Kidney capillary endothelial cell (primary cell): ENCODE measurements around the gene BRINP3.
"Not testable (repeated sequence)": the region's sequence is repeated elsewhere in the genome, so short reads cannot be mapped to it uniquely, and the experiment has no call there.

Experiments
- DNase-seq: peaks from one replicate; pipeline ENCODE4 v3.0.0-alpha.2; 2018; ENCODE audit warnings: low spot score

The BRINP3 gene

DNA sequence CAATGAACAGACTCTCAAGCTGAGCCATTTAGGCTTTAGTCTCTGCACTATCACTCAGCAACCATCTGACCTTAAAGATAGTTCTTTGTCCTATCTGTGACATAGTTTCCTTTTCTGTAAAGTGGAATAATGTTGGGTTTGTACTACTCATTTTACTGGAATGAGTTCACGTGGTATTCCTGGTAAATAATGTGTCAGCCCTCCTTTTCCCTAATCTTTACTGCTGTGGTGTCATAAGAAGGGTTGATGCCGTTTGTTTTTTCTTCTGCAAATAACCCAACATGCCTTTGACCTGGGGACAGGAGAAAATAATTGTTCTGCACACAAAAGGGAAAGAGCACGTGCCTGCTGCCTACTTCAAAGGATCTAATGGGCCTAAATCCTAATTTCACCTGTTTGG is 297.8 kb downstream of the BRINP3 start:
- DNase-seq: no peak

- DNase-seq: no peak
These were observed 298.8 kb downstream of the BRINP3 start for GRCh38 chr1:190178827-190179226.

DNA sequence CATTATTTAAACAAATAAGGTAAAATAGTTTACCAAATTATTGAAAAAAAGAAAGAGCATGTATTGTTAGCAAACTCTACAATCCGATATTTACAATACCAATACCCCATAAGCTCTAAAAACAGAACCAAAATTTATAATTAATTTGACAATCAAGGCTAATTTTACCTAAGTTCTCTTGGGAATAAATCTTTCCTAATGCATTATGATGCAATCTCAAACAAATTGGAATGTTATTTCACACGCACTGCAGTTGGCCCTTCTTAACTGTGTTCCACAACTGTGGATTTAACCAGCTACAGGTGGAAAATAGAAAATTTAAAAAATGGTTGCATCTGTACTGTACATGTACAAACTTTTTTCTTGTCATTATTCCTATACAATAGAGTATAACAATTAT is 300.1 kb downstream of the BRINP3 start:
- DNase-seq: no peak

DNA sequence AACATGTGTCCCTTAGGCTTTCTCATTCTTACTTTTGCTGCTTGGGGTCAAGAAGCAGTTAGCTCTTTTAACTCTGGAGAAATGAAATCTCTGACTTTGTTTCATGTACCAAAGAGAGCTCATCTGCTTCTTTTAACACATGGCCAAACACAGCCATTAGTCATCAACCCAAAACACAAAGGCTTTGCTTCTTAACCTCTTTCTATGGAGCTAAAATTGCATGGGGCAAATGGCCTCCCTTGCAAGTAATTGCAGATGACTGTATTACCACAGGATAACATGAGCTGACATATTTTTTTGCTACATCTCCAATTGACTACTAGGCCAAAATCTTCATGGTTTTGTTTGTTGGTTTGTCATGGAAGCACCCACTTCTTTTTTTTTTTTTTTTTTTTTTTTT is 300.9 kb downstream of the BRINP3 start:
- DNase-seq: no peak

DNA sequence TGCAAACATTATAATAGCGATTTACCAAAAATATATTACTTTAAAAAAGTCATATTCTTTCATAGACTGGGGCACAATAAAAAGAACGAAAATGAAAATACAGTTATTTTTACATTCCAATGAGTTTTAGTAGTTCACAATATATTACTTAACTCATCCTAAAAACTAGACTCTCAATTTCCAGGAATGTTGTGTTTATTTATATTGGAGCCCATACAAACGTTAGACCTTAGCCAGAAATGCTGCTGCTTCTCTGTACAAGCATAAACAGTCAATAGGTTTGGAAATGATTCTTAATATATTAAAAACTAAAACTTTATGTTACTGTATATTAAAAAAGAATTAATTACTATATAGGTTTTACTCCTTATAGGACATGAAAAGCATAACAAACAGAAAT is 302.3 kb downstream of the BRINP3 start:
- DNase-seq: no peak

- no peak for DNase-seq
These were observed 304.8 kb downstream of the BRINP3 start for GRCh38 chr1:190172651-190173430.

DNA sequence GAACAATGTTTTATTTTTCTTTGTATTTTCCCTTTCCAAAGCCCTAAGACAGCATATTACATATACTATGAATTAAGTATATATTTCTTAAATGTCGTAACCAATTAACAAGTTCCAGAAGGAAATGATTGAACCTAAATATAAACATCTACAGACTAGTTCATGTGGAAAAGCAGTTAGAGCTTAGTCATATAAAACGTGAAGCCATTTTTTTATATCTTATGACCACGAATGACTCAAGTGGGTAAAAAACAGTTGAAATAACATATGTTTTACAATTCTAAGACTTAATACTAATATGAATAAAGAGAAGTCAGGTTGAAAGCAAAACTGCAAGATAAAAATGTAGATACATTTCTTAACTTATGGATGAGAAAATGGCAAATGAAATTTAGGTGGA is 307.3 kb downstream of the BRINP3 start:
- no peak for DNase-seq

- no peak for DNase-seq
These were observed 308.2 kb downstream of the BRINP3 start for GRCh38 chr1:190169311-190170067.

DNA sequence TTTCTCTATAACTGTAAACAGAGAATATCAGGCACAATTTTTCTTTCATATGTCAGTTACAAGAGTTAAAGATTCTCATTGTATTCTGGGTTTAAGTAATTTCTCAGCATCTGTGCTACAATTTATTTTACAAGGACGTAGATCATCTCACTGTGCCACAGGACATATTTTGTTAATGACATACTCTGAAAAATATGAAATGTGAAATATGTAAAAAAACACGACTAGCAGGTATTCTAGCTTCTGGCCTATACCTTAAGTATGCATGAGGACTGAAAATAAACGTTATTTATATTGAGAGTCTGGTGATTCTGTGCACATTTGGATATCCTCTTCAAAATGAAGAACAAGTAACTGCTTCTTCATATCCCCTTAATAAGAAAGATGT is 308.8 kb downstream of the BRINP3 start:
- DNase-seq: no peak

DNA sequence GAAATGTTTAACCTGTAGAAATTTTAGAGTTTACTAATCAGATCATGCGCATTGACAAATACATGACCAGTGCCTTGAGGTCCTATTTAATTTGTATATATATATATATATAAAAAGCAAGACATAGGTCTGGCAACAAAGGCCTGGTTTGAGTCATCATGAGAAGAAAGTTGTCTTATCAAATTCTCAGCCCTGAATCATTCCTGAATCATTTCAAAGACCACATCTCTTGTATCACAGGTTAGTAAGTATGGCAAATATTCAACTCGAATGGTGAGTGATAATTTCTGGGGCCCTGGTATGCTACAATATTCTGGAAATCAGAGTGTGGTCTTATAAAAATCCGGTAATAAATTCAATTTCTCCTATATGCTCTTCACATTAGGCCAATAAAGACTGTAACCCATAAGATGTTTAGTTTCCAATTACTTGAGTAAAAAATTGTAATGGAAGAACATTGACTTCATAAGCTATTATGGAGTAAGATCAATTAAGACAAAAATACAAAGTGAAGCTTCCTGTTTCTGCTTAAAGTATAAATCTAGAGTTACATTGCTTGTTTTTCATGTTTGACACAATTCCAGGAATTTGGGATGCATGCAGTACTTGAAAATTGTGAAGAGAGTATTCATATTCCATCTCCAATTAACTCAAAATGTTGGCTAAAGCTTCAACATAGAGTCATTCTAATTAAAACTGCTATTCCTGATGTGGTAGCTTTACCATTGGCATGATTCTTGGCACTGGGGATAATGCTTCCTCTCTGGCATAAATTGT is 309.4 kb downstream of the BRINP3 start:
- peak; percentile 0 for DNase-seq

GRCh38 chr1:190159146-190159545 is 318.5 kb downstream of the BRINP3 start:
- DNase-seq: no peak

DNA sequence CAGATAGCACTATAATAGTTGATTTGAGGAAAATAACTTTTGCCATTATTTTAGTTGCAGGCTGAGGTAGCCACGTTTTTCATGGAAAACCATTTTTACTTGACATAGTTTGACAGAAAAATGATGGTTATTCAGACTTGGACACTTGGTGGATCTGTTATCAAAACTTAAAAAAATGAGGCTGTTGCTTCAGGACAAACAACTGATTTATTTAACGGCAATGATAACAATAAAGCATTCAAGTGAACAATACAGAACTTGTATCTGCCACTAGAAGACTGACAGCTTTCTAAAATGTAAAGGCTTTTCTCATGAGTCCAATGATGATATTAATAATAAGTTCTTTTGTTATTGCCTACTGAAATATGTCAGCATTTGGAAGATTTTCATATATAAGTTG is 322.9 kb downstream of the BRINP3 start:
- DNase-seq: no peak

- DNase-seq: no peak
These were observed 330.0 kb downstream of the BRINP3 start for GRCh38 chr1:190147616-190148015.

DNA sequence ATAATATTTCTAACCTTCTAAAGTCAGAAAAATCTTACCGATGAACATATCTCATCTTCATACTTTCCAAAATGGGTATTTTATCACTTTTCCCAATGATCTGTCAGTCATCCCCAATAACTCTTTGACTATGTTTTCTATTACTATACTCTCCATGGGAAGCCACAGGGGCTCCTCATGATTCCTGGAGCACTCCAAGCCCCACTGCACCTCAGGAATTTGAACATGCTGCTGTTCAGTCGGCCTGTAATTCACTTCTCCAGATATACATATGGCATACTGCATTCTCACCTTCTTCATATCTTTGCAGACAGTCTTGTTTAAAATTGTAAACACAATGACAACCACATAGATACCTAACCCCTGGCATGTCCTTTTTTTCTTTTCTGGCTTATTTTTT is 333.0 kb downstream of the BRINP3 start:
- no peak for DNase-seq

DNA sequence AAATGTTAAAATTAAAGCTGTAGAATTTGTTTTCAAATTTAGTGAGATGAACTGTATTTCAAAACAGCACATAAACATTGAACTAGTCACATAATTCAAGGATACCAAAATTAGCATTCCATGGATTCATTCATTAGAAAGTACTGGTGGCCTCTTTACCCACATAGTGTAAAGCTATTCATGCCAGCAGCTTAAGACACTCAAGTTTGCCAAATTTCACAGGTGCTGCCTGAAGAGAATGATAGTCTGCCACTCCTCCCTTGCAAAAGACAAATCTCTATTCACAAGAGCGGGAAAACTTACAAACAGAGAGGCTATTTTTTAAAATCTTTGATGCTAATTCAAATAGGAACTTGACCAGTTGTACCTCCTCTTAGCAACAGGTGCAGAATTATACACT is 337.0 kb downstream of the BRINP3 start:
- DNase-seq: no peak

- DNase-seq: no peak
These were observed 339.0 kb downstream of the BRINP3 start for GRCh38 chr1:190138702-190139101.

GRCh38 chr1:190138266-190138665 is 339.4 kb downstream of the BRINP3 start:
- no peak for DNase-seq

GRCh38 chr1:190129366-190129765 is 348.3 kb downstream of the BRINP3 start:
- no peak for DNase-seq

- no peak for DNase-seq
These were observed 350.9 kb downstream of the BRINP3 start for GRCh38 chr1:190126728-190127127.

- DNase-seq: no peak
These were observed 353.6 kb downstream of the BRINP3 start for GRCh38 chr1:190124068-190124467.

- DNase-seq: not testable (repeated sequence)
These were observed 357.1 kb downstream of the BRINP3 start for GRCh38 chr1:190120564-190120963.

DNA sequence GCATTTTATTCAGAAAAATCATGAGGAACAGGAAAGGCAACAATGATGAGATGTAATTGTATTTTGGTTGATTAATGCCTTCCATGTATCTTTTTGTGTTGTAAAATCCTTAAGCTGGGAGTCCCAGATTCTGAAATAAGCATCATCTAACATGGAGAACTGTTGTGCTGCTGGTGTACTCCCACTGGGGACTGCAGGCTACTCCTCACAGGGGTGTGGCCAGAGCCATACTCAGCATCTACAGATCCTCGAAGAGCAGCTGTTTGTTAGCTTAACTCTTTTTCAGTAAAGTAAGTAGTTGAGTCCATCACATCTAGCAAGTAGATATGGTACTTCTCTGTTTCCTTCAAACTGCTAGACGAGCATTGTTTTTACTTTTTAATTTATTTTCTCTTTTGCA is 358.0 kb downstream of the BRINP3 start:
- DNase-seq: no peak

- DNase-seq: no peak
These were observed 360.7 kb downstream of the BRINP3 start for GRCh38 chr1:190116921-190117320.
